Measurements from ENCODE around the gene PDE7B.
"Not testable (repeated sequence)": the region's sequence is repeated elsewhere in the genome, so short reads cannot be mapped to it uniquely, and the experiment has no call there.

PDE7B gene

GRCh38 chr6:136175873-136176272 lies 324.4 kb downstream of the PDE7B start:
- in situ Hi-C loops (cut with MboI; ENCODE audit: low sequenced_read_pairs), result no loop called here

GRCh38 chr6:136178749-136179148 lies 327.2 kb downstream of the PDE7B start:
- in situ Hi-C loops (cut with MboI; ENCODE audit: low sequenced_read_pairs), result no loop called here

GRCh38 chr6:136180704-136181511 lies 329.4 kb downstream of the PDE7B start:
- in situ Hi-C loops (cut with MboI; ENCODE audit: low sequenced_read_pairs), result no loop called here

GRCh38 chr6:136181512-136181833 lies 330.0 kb downstream of the PDE7B start:
- in situ Hi-C loops (cut with MboI; ENCODE audit: low sequenced_read_pairs), result no loop called here

- in situ Hi-C loops (cut with MboI; ENCODE audit: low sequenced_read_pairs), result no loop called here
Measured at GRCh38 chr6:136181861-136182260, 330.4 kb downstream of the PDE7B start.

- in situ Hi-C loops (cut with MboI; ENCODE audit: low sequenced_read_pairs), result no loop called here
Measured at GRCh38 chr6:136184738-136185137, 333.2 kb downstream of the PDE7B start.

- in situ Hi-C loops (cut with MboI; ENCODE audit: low sequenced_read_pairs), result no loop called here
Measured at GRCh38 chr6:136186363-136186762, 334.9 kb downstream of the PDE7B start.

GRCh38 chr6:136188486-136188885 lies 337.0 kb downstream of the PDE7B start:
- in situ Hi-C loops (cut with MboI; ENCODE audit: low sequenced_read_pairs), result no loop called here

GRCh38 chr6:136189104-136189503 lies 337.6 kb downstream of the PDE7B start:
- in situ Hi-C loops (cut with MboI; ENCODE audit: low sequenced_read_pairs), result no loop called here

- in situ Hi-C loops (cut with MboI; ENCODE audit: low sequenced_read_pairs), result no loop called here
Measured at GRCh38 chr6:136191606-136192312, 340.3 kb downstream of the PDE7B start.

GRCh38 chr6:136192902-136193301 lies 341.4 kb downstream of the PDE7B start:
- in situ Hi-C loops (cut with MboI; ENCODE audit: low sequenced_read_pairs), result no loop called here

- in situ Hi-C loops (cut with MboI; ENCODE audit: low sequenced_read_pairs), result no loop called here
Measured at GRCh38 chr6:136201732-136202131, 350.2 kb downstream of the PDE7B start.

- in situ Hi-C loops (cut with MboI; ENCODE audit: low sequenced_read_pairs), result no loop called here
Measured at GRCh38 chr6:136208783-136209182, 357.3 kb downstream of the PDE7B start.

- in situ Hi-C loops (cut with MboI; ENCODE audit: low sequenced_read_pairs), result no loop called here
Measured at GRCh38 chr6:136209496-136209895, 358.0 kb downstream of the PDE7B start.

GRCh38 chr6:136210398-136211165 lies 359.1 kb downstream of the PDE7B start:
- in situ Hi-C loops (cut with MboI; ENCODE audit: low sequenced_read_pairs), result no loop called here

GRCh38 chr6:136212608-136213007 lies 361.1 kb downstream of the PDE7B start:
- in situ Hi-C loops (cut with MboI; ENCODE audit: low sequenced_read_pairs), result no loop called here

GRCh38 chr6:136213012-136213539 lies 361.6 kb downstream of the PDE7B start:
- in situ Hi-C loops (cut with MboI; ENCODE audit: low sequenced_read_pairs), result no loop called here

- in situ Hi-C loops (cut with MboI; ENCODE audit: low sequenced_read_pairs), result no loop called here
Measured at GRCh38 chr6:136213853-136214252, 362.4 kb downstream of the PDE7B start.

- in situ Hi-C loops (cut with MboI; ENCODE audit: low sequenced_read_pairs), result no loop called here
Measured at GRCh38 chr6:136216503-136217401, 365.3 kb downstream of the PDE7B start.

GRCh38 chr6:136224974-136225373 lies 373.5 kb downstream of the PDE7B start:
- in situ Hi-C loops (cut with MboI; ENCODE audit: low sequenced_read_pairs), result not testable (repeated sequence)

All from hTERT RPE-1 (cell line).